Neural cell (in vitro differentiated cells): ENCODE results near the gene ARHGEF1.

ENCODE experiments used
- EP300 ChIP-seq: fragments of 450-650 bp; conservative IDR thresholded peaks from 2 replicates; pipeline ENCODE4 v1.6.1; 2014; ENCODE audit warnings: antibody characterized with exemption, mild to moderate bottlenecking, moderate library complexity; ENCODE audit not compliant: poor library complexity, severe bottlenecking
- EZH2 ChIP-seq: fragments of 200-600, 300-800 bp; shearing (Covaris generic), sonication (generic); IDR thresholded peaks from 2 replicates; pipeline ENCODE4 v1.6.1; 2014; ENCODE audit warnings: antibody characterized with exemption, low read length, borderline replicate concordance, mild to moderate bottlenecking; ENCODE audit not compliant: insufficient read depth, poor library complexity, severe bottlenecking
- MXI1 ChIP-seq: fragments of 450-650 bp; conservative IDR thresholded peaks from 2 replicates; pipeline ENCODE4 v1.6.1; 2014; ENCODE audit warnings: antibody characterized with exemption, mild to moderate bottlenecking; ENCODE audit not compliant: poor library complexity, severe bottlenecking
- POLR2AphosphoS5 ChIP-seq: IDR thresholded peaks from 2 replicates; pipeline ENCODE4 v1.6.1; 2012
- RAD21 ChIP-seq: fragments of 450-650 bp; conservative IDR thresholded peaks from 2 replicates; pipeline ENCODE4 v1.6.1; 2014; ENCODE audit warnings: antibody characterized with exemption, mild to moderate bottlenecking, moderate library complexity
- SMC3 ChIP-seq: fragments of 450-650 bp; conservative IDR thresholded peaks from 2 replicates; pipeline ENCODE4 v1.6.1; 2014; ENCODE audit warnings: antibody characterized with exemption, mild to moderate bottlenecking, moderate library complexity; ENCODE audit not compliant: poor library complexity
- TAF1 ChIP-seq: IDR thresholded peaks from 2 replicates; pipeline ENCODE4 v1.6.1; 2012; ENCODE audit warnings: low read depth
- TF ChIP-seq, protein P1 (sequence below): fragments of 450-650 bp; IDR thresholded peaks from 2 replicates; pipeline ENCODE4 v1.5.1; 2014; ENCODE audit warnings: antibody characterized with exemption, mild to moderate bottlenecking, moderate library complexity; ENCODE audit not compliant: poor library complexity, severe bottlenecking
- TF ChIP-seq, protein P2 (sequence below): IDR thresholded peaks from 2 replicates; pipeline ENCODE4 v1.6.1; 2012; ENCODE audit warnings: borderline replicate concordance

DNA sequence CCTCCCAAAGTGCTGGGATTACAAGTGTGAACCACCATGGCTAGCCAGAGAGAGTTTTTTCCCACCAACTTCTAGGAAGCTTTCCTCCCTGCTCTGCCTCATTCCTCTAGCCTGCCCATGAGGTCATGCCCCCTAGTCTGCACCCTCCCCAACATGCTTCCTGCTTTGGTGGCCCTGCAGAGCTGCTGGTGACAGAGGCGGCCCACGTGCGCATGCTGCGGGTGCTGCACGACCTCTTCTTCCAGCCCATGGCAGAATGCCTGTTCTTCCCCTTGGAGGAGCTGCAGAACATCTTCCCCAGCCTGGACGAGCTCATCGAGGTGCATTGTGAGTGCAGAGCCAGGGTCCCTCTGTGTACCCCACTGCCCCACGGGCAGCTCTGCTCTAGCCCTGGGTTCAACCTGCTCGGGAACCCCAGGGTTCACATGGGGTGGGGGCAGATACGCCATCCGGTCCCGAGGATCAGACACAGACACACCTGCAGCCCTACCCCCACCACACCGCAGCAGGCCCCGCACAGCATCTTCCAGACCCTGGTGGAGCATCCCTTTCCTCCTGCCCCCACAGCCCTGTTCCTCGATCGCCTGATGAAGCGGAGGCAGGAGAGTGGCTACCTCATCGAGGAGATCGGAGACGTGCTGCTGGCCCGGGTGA lies 18.9 kb downstream of the ARHGEF1 start:
- TF ChIP-seq, protein P1, sequence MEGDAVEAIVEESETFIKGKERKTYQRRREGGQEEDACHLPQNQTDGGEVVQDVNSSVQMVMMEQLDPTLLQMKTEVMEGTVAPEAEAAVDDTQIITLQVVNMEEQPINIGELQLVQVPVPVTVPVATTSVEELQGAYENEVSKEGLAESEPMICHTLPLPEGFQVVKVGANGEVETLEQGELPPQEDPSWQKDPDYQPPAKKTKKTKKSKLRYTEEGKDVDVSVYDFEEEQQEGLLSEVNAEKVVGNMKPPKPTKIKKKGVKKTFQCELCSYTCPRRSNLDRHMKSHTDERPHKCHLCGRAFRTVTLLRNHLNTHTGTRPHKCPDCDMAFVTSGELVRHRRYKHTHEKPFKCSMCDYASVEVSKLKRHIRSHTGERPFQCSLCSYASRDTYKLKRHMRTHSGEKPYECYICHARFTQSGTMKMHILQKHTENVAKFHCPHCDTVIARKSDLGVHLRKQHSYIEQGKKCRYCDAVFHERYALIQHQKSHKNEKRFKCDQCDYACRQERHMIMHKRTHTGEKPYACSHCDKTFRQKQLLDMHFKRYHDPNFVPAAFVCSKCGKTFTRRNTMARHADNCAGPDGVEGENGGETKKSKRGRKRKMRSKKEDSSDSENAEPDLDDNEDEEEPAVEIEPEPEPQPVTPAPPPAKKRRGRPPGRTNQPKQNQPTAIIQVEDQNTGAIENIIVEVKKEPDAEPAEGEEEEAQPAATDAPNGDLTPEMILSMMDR = no peak
- TF ChIP-seq POLR2AphosphoS5 (no peak), TAF1 (no peak), EP300 (no peak), EZH2 (no peak), RAD21 (no peak), SMC3 (no peak), MXI1 (no peak)
- TF ChIP-seq, protein P2, sequence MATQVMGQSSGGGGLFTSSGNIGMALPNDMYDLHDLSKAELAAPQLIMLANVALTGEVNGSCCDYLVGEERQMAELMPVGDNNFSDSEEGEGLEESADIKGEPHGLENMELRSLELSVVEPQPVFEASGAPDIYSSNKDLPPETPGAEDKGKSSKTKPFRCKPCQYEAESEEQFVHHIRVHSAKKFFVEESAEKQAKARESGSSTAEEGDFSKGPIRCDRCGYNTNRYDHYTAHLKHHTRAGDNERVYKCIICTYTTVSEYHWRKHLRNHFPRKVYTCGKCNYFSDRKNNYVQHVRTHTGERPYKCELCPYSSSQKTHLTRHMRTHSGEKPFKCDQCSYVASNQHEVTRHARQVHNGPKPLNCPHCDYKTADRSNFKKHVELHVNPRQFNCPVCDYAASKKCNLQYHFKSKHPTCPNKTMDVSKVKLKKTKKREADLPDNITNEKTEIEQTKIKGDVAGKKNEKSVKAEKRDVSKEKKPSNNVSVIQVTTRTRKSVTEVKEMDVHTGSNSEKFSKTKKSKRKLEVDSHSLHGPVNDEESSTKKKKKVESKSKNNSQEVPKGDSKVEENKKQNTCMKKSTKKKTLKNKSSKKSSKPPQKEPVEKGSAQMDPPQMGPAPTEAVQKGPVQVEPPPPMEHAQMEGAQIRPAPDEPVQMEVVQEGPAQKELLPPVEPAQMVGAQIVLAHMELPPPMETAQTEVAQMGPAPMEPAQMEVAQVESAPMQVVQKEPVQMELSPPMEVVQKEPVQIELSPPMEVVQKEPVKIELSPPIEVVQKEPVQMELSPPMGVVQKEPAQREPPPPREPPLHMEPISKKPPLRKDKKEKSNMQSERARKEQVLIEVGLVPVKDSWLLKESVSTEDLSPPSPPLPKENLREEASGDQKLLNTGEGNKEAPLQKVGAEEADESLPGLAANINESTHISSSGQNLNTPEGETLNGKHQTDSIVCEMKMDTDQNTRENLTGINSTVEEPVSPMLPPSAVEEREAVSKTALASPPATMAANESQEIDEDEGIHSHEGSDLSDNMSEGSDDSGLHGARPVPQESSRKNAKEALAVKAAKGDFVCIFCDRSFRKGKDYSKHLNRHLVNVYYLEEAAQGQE = no peak
